ENCODE measurements around the gene AQP6.

GRCh38 chr12:49954863-49955830 lies 17.6 kb upstream of the AQP6 start:
- no peak for TF ChIP-seq POLR2A (IDR thresholded peaks at IDR 0.05)
- TF ChIP-seq, protein P1, sequence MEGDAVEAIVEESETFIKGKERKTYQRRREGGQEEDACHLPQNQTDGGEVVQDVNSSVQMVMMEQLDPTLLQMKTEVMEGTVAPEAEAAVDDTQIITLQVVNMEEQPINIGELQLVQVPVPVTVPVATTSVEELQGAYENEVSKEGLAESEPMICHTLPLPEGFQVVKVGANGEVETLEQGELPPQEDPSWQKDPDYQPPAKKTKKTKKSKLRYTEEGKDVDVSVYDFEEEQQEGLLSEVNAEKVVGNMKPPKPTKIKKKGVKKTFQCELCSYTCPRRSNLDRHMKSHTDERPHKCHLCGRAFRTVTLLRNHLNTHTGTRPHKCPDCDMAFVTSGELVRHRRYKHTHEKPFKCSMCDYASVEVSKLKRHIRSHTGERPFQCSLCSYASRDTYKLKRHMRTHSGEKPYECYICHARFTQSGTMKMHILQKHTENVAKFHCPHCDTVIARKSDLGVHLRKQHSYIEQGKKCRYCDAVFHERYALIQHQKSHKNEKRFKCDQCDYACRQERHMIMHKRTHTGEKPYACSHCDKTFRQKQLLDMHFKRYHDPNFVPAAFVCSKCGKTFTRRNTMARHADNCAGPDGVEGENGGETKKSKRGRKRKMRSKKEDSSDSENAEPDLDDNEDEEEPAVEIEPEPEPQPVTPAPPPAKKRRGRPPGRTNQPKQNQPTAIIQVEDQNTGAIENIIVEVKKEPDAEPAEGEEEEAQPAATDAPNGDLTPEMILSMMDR (IDR thresholded peaks at IDR 0.05), result no peak
